ENCODE results near the gene VIPR2. TPM values are rescaled to one million over a fixed set of nuclear protein-coding genes. Genes with fewer than 3 reads are reported as not detected.
"Not testable (repeated sequence)": the region's sequence is repeated elsewhere in the genome, so short reads cannot be mapped to it uniquely, and the experiment has no call there.

VIPR2 gene
- total RNA-seq, 4 donors from 2014 or later, result 0.53 to 2.5 (median 1.8) TPM

GRCh38 chr7:159128767-159129166, 15.9 kb downstream of the VIPR2 start:
- Histone ChIP-seq H3K4me3 (no peak overlapping the region), H3K36me3 (no peaks in the 10 kb centered on the region), H3K27ac (no peak overlapping the region), H3K9me3 (no peaks in the 10 kb centered on the region), H3K27me3 (no peaks in the 10 kb centered on the region), H3K4me1 (no peaks in the 10 kb centered on the region)
- no peak for TF ChIP-seq CTCF (IDR thresholded peaks at IDR 0.05)
- no peak for TF ChIP-seq POLR2A (IDR thresholded peaks at IDR 0.05)
- peak in 2 of 3 donors; percentile 20 to 30 for DNase-seq

GRCh38 chr7:159127691-159128642, 16.7 kb downstream of the VIPR2 start:
- H3K27me3 ChIP-seq, result no peaks in the 10 kb centered on the region

GRCh38 chr7:159126311-159127260, 18.1 kb downstream of the VIPR2 start:
- peak in 2 of 3 donors; percentile 20 to 26 for DNase-seq
- H3K36me3 ChIP-seq, result no peaks in the 10 kb centered on the region
- no peak overlapping the region for H3K27ac ChIP-seq
- no peaks in the 10 kb centered on the region for H3K9me3 ChIP-seq
- TF ChIP-seq CTCF (IDR thresholded peaks at IDR 0.05) (no peak), POLR2A (IDR thresholded peaks at IDR 0.05) (no peak)
- H3K4me1 ChIP-seq, result no peaks in the 10 kb centered on the region
- H3K4me3 ChIP-seq, result no peak overlapping the region
- no peaks in the 10 kb centered on the region for H3K27me3 ChIP-seq

More at GRCh38 chr7:159127691-159128642, 16.7 kb downstream of the VIPR2 start:
- no peak for TF ChIP-seq CTCF (IDR thresholded peaks at IDR 0.05)
- TF ChIP-seq POLR2A (IDR thresholded peaks at IDR 0.05), result no peak
- Histone ChIP-seq H3K27ac (no peak overlapping the region), H3K36me3 (no peaks in the 10 kb centered on the region), H3K4me1 (no peaks in the 10 kb centered on the region), H3K9me3 (no peaks in the 10 kb centered on the region), H3K4me3 (no peak overlapping the region)
- peak in 2 of 3 donors; percentile 23 to 27 for DNase-seq

GRCh38 chr7:159125955-159126270, 18.8 kb downstream of the VIPR2 start:
- peak in 1 of 3 donors; percentile 45 for DNase-seq
- TF ChIP-seq CTCF (IDR thresholded peaks at IDR 0.05) (no peak), POLR2A (IDR thresholded peaks at IDR 0.05) (no peak)

GRCh38 chr7:159125104-159125954, 19.3 kb downstream of the VIPR2 start:
- DNase-seq, result peak in 2 of 3 donors; percentile 9 to 26
- H3K36me3 ChIP-seq, result no peaks in the 10 kb centered on the region
- no peaks in the 10 kb centered on the region for H3K9me3 ChIP-seq
- no peaks in the 10 kb centered on the region for H3K4me1 ChIP-seq
- no peak for TF ChIP-seq POLR2A (IDR thresholded peaks at IDR 0.05)
- no peak for TF ChIP-seq CTCF (IDR thresholded peaks at IDR 0.05)
- no peak overlapping the region for H3K4me3 ChIP-seq
- no peak overlapping the region for H3K27ac ChIP-seq
- H3K27me3 ChIP-seq, result no peaks in the 10 kb centered on the region

More at GRCh38 chr7:159125955-159126270, 18.8 kb downstream of the VIPR2 start:
- Histone ChIP-seq H3K4me1 (no peaks in the 10 kb centered on the region), H3K36me3 (no peaks in the 10 kb centered on the region), H3K27ac (no peak overlapping the region), H3K27me3 (no peaks in the 10 kb centered on the region), H3K9me3 (no peaks in the 10 kb centered on the region), H3K4me3 (no peak overlapping the region)

GRCh38 chr7:159123793-159124192, 20.9 kb downstream of the VIPR2 start:
- not testable (repeated sequence) for H3K9me3 ChIP-seq, H3K36me3 ChIP-seq, H3K4me3 ChIP-seq, H3K4me1 ChIP-seq, H3K27ac ChIP-seq, DNase-seq, H3K27me3 ChIP-seq

- not testable (repeated sequence) for H3K4me1 ChIP-seq, H3K36me3 ChIP-seq, H3K4me3 ChIP-seq, H3K27ac ChIP-seq, H3K9me3 ChIP-seq, H3K27me3 ChIP-seq, DNase-seq
Measured at GRCh38 chr7:159123294-159123693, 21.4 kb downstream of the VIPR2 start.
